Ectodermal cell (in vitro differentiated cells): ENCODE results near the gene SPEF1.

Experiments used
- H3K27ac ChIP-seq: 2 replicates; pipeline ENCODE4 v1.7.0; 2013; ENCODE audit warnings: mild to moderate bottlenecking, low read depth, low read length; ENCODE audit not compliant: insufficient read depth, poor library complexity, severe bottlenecking
- H3K27me3 ChIP-seq: 2 replicates; pipeline ENCODE4 v1.7.0; 2013; ENCODE audit warnings: mild to moderate bottlenecking, low read length; ENCODE audit not compliant: insufficient read depth, control insufficient read depth, poor library complexity, severe bottlenecking
- H3K36me3 ChIP-seq: one replicate; pipeline ENCODE4 v1.7.0; 2013; ENCODE audit warnings: low read length; ENCODE audit not compliant: control insufficient read depth, insufficient read depth
- H3K4me1 ChIP-seq: one replicate; pipeline ENCODE4 v1.7.0; 2013; ENCODE audit warnings: low read length; ENCODE audit not compliant: control insufficient read depth, insufficient read depth
- H3K4me3 ChIP-seq: 2 replicates; pipeline ENCODE4 v1.7.0; 2013; ENCODE audit warnings: low read depth, low read length, control low read depth; ENCODE audit not compliant: insufficient read depth
- H3K9me3 ChIP-seq: 2 replicates; pipeline ENCODE4 v1.7.0; 2013; ENCODE audit warnings: mild to moderate bottlenecking, low read length, moderate library complexity; ENCODE audit not compliant: control insufficient read depth
- WGBS, 2 experiments: methylation state at CpG; one replicate each; pipeline ENCODE4 v1.1.7; 2013; ENCODE audit warnings: missing lambda C conversion rate in 2 of 2; 5-methylcytosine and 5-hydroxymethylcytosine counted together

Gene SPEF1

GRCh38 chr20:3782597-3782996 lies 1.3 kb upstream of the SPEF1 start:
- Histone ChIP-seq H3K36me3 (no peaks in the 10 kb centered on the region), H3K9me3 (no peaks in the 10 kb centered on the region), H3K4me1 (peaks cover 8% of the 10 kb centered on the region), H3K27me3 (peaks cover 41% of the 10 kb centered on the region), H3K4me3 (no peak overlapping the region), H3K27ac (no peak overlapping the region)
- 90 to 92% methylated on average over 6 of the region's 6 CpGs for WGBS, 2 experiments

- no peak overlapping the region for H3K27ac ChIP-seq
- H3K27me3 ChIP-seq: peaks cover 57% of the 10 kb centered on the region
Observed at GRCh38 chr20:3778976-3779375, 2.3 kb downstream of the SPEF1 start.

DNA sequence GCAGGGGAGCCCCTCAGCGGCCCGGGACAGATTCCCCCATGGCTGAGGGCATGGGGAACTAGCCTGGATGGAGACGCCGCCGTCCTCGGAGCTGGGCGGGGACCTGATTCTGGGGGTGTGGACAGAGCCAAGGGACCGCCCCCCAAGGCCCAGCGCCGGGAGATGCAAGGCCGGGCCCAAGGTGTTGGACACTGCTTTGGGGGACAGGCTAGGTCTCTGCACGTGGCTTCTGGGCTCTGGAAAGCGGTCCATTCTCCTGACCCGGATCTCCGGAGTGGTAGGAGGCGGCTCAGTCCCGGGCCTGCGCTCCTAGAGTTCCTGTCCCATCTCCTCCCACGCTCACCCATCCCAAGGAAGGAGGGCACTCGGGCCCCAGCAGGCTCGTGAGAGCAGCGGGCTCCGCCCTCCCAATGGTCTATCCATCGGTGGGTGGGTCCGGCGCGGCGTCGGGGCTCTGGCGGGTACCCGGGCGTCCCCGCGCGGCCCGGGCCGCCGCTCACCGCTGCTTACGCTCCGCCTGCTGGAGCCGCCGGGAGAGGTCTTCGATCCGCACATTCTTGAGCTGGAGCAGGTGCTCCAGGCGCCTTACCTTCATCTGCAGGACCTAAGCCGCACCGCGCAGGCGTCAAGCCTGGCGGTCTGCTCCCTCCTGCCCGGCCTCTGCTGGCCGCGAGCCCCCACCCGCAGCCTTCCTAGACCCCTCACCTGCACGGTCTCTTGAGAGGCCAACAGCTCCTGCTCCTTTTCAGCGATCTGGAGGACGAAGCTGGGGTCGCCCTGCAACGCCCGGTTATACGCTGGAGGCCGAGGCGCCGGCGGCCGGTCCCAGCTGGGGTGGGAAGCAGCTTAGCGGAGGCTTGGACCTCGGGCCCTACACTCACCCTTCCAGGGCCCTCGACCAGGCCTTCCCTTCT lies 3.3 kb downstream of the SPEF1 start:
- Histone ChIP-seq H3K4me1 (no peaks in the 10 kb centered on the region), H3K36me3 (no peaks in the 10 kb centered on the region), H3K27me3 (peaks cover 57% of the 10 kb centered on the region), H3K9me3 (no peaks in the 10 kb centered on the region), H3K4me3 (peak overlapping the region; percentile 32), H3K27ac (no peak overlapping the region)
- 2% methylated on average over 70 of the region's 70 CpGs for WGBS, 2 experiments

More at GRCh38 chr20:3778976-3779375, 2.3 kb downstream of the SPEF1 start:
- no peaks in the 10 kb centered on the region for H3K36me3 ChIP-seq
- WGBS, 2 experiments: 83 to 84% methylated on average over 18 of the region's 18 CpGs
- no peak overlapping the region for H3K4me3 ChIP-seq
- no peaks in the 10 kb centered on the region for H3K9me3 ChIP-seq
- H3K4me1 ChIP-seq: no peaks in the 10 kb centered on the region

GRCh38 chr20:3777381-3777715 lies 3.9 kb downstream of the SPEF1 start:
- whole genome bisulfite sequencing, 2 experiments: 15 to 16% methylated on average over 16 of the region's 16 CpGs
- peak overlapping the region; percentile 32 for H3K4me3 ChIP-seq
- no peaks in the 10 kb centered on the region for H3K4me1 ChIP-seq
- H3K27me3 ChIP-seq: peaks cover 57% of the 10 kb centered on the region
- no peak overlapping the region for H3K27ac ChIP-seq
- H3K9me3 ChIP-seq: no peaks in the 10 kb centered on the region
- no peaks in the 10 kb centered on the region for H3K36me3 ChIP-seq

DNA sequence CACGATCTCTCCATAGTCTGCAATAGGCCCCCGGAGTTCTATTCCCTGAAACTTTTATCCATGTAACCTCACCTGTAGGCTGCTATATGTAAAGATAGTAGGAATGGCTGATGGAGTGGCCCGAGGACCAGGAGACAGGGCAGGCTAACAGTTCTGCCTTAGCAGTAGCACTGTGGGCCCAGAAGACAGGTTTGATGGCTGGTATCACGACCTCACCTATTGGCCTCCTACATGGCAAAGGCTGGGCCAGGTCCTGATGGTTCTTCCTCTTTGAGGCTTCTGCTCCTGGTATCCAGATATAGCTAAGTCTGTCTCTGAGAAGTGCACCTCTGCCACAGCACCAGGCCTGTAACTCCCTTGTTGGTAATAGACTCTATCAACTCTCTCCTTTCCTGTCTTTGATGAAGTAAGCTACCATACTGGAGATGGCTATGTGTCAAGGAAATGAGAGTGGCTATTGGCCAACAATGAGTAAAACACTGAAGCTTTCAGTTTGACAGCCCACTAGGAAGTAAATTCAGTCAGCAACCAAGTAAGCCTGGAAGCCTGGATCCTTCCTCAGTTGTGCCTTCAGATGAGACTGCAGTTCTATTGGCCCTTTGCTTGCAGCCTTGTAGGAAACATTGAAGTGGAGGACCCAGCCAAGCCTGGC lies 5.7 kb downstream of the SPEF1 start:
- peaks cover 57% of the 10 kb centered on the region for H3K27me3 ChIP-seq
- WGBS, 2 experiments: 86 to 94% methylated on average over 4 of the region's 4 CpGs

GRCh38 chr20:3771552-3772058 lies 9.6 kb downstream of the SPEF1 start:
- H3K27me3 ChIP-seq: peaks cover 21% of the 10 kb centered on the region
- H3K4me3 ChIP-seq: no peak overlapping the region
- no peak overlapping the region for H3K27ac ChIP-seq
- peaks cover 11% of the 10 kb centered on the region for H3K4me1 ChIP-seq
- no peaks in the 10 kb centered on the region for H3K9me3 ChIP-seq
- H3K36me3 ChIP-seq: no peaks in the 10 kb centered on the region
- 83 to 87% methylated on average over 7 of the region's 7 CpGs for WGBS, 2 experiments

More for the DNA sequence above, 5.7 kb downstream of the SPEF1 start:
- H3K36me3 ChIP-seq: no peaks in the 10 kb centered on the region
- H3K27ac ChIP-seq: no peak overlapping the region
- H3K4me3 ChIP-seq: no peak overlapping the region
- no peaks in the 10 kb centered on the region for H3K9me3 ChIP-seq
- H3K4me1 ChIP-seq: no peaks in the 10 kb centered on the region

DNA sequence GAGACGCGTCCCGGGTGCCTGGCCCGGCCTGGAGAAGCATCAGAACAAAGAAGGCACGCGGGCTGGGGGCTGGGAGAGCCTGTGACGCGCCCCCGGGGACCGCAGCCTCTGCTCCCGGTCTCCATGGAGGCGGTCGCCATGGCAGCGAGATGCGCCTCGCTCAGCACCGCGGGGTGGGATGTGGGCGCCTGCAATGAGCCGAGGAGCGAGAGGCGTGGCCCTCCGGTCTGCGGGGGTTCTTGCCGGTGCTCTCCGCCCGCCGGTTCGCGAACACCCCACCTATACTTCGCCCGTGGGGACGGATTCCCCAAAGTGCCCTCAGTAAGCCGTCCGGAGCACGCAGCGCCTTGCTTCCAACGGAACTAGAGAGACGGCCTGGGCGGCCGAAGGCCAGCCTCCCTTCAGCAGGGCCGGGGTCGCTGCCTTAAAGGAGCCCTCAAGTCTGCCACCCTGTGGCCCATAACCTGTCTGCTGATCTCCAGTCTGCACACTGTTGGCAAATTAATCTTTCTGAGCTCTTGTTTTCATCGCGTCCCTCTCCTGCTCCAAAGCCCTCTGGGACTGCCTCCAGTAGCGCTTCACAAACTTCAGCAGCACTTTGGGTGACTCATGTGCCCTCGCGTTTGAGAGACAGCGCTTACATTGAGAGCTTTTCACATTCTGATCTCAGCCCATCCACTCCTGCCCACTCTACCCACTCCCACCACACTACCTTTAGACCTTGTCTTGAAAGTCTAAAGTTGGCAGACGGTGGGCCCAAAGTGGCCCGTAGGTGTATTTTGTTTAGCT lies 12.7 kb downstream of the SPEF1 start:
- no peaks in the 10 kb centered on the region for H3K9me3 ChIP-seq
- peak overlapping the region; percentile 97 for H3K27ac ChIP-seq
- peak overlapping the region; percentile 79 for H3K4me3 ChIP-seq
- peaks cover 15% of the 10 kb centered on the region for H3K4me1 ChIP-seq
- H3K36me3 ChIP-seq: no peaks in the 10 kb centered on the region
- WGBS, 2 experiments: 1 to 2% methylated on average over 51 of the region's 51 CpGs
- H3K27me3 ChIP-seq: peaks cover 7% of the 10 kb centered on the region

DNA sequence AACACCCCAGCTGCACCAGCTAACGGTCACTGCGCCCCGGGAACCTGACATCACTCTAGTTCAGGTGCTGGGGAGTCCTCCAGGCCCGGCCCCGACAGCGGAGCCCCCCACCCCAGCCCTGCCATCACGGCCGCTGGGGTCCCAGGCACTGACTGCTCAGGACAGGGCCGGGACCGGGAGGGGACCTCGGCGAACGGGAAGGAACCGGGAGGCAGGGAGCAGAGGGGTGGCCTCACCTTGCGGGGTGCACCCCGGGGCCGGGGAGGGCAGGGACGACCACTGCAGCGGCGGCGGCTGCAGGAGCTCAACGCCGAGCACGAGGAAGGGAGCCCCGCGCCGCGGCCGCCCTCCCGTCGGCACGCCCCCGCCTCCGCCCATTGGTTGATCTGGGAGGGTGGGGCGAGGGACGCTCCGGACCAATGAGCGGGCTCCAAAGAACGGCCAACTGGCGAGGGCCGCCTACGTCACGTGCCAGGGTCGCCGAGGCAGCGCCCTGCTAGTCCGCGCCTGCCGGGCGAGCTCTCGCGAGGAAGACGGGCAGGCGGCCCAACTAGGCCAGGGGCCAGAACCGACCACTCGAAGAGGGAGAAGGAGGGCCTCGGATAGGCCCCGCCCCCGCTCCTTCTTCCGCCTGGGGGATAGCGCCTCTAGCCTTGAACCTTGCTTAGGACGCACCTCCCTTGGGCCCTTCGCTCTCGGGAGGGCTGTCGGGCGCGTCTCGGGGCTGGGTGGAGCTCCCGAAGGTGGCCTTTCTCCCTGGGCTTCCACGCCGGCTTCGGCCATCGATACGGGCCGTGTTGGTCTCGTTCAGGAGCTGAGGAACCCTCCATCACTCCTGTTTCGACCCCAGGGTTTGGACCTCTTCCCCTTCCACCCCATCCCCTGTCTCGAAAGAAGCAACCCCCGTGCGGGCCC lies 13.6 kb downstream of the SPEF1 start, which contains the start of gene ADISSP:
TSS of gene ADISSP (minus strand) at position 327 of the 915 bp plus-strand sequence. CDS start 7,653 bp downstream, outside the sequence.
- Histone ChIP-seq H3K27me3 (peaks cover 7% of the 10 kb centered on the region), H3K9me3 (no peaks in the 10 kb centered on the region), H3K27ac (peak within 1 kb of the TSS; percentile 97), H3K4me3 (peak within 1 kb of the TSS; percentile 79), H3K4me1 (peaks cover 15% of the 10 kb centered on the region), H3K36me3 (no peaks in the 10 kb centered on the region)
- WGBS, 2 experiments: 0% methylated on average over 80 of the region's 80 CpGs

GRCh38 chr20:3767110-3767426 lies 14.2 kb downstream of the SPEF1 start:
- H3K9me3 ChIP-seq: no peaks in the 10 kb centered on the region
- peaks cover 15% of the 10 kb centered on the region for H3K4me1 ChIP-seq
- H3K27ac ChIP-seq: no peak overlapping the region
- H3K27me3 ChIP-seq: peaks cover 7% of the 10 kb centered on the region
- WGBS, 2 experiments: 1 to 2% methylated on average over 21 of the region's 21 CpGs
- H3K36me3 ChIP-seq: no peaks in the 10 kb centered on the region
- H3K4me3 ChIP-seq: peak overlapping the region; percentile 79
